ENCODE data around the gene SH3TC2. TPM values are rescaled to one million over a fixed set of nuclear protein-coding genes. Genes with fewer than 3 reads are reported as not detected.

The SH3TC2 gene
- total RNA-seq, 1 donor from 2014 or later = 0.13 TPM

DNA sequence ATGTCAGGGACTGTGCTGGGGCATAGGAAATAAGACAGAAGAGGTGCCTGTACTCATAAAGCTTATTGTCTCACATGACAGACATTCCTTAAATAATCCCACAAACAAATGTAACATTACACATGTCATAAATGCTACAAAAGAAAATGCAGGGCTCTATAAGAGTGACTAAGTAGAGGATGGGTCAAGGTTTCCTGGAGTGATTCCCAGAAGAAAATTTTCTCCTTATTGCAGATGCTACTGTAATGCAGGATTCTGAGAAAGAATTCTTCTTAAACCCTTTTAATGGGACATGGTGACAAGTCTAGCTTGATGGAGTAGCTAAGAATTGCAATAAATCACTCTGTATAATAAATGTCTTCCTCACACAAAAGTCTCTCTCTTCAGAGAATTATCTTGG is 55.7 kb downstream of the SH3TC2 start:
- TF ChIP-seq, protein P1, sequence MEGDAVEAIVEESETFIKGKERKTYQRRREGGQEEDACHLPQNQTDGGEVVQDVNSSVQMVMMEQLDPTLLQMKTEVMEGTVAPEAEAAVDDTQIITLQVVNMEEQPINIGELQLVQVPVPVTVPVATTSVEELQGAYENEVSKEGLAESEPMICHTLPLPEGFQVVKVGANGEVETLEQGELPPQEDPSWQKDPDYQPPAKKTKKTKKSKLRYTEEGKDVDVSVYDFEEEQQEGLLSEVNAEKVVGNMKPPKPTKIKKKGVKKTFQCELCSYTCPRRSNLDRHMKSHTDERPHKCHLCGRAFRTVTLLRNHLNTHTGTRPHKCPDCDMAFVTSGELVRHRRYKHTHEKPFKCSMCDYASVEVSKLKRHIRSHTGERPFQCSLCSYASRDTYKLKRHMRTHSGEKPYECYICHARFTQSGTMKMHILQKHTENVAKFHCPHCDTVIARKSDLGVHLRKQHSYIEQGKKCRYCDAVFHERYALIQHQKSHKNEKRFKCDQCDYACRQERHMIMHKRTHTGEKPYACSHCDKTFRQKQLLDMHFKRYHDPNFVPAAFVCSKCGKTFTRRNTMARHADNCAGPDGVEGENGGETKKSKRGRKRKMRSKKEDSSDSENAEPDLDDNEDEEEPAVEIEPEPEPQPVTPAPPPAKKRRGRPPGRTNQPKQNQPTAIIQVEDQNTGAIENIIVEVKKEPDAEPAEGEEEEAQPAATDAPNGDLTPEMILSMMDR (IDR thresholded peaks at IDR 0.05; ENCODE audit: unreplicated experiment) = no peak
- Mint-ChIP-seq H3K27me3 (ENCODE audit: unreplicated experiment) (no peaks in the 10 kb centered on the region), H3K4me3 (ENCODE audit: unreplicated experiment) (no peak overlapping the region), H3K9me3 (ENCODE audit: unreplicated experiment) (no peaks in the 10 kb centered on the region), H3K4me1 (ENCODE audit: unreplicated experiment) (no peaks in the 10 kb centered on the region), H3K27ac (ENCODE audit: unreplicated experiment) (no peak overlapping the region), H3K36me3 (ENCODE audit: low read depth, unreplicated experiment) (no peaks in the 10 kb centered on the region)
- no peak for DNase-seq (ENCODE audit: low spot score)

DNA sequence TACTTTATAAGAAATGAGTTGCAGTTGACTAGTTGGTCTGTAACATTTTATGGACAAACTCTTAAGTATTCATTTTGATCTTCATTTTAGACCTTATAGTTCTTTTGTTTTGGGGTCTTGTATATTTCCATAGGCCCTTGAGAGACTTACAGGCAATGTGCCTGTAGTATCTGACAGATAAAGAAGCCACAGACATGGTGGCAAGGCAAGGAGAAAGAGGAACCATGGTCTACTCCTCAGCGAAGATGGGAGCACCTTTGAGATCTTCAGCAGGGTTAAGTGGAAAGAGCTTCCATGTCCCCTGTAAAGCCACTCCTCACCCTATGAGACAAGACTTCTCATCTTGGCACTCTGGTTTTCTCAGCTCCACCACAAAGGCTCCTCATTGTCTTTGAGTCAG is 56.4 kb downstream of the SH3TC2 start:
- no peak overlapping the region for H3K27ac Mint-ChIP-seq (ENCODE audit: unreplicated experiment)
- H3K36me3 Mint-ChIP-seq (ENCODE audit: low read depth, unreplicated experiment) = no peaks in the 10 kb centered on the region
- DNase-seq (ENCODE audit: low spot score) = no peak
- H3K4me1 Mint-ChIP-seq (ENCODE audit: unreplicated experiment) = no peaks in the 10 kb centered on the region
- H3K27me3 Mint-ChIP-seq (ENCODE audit: unreplicated experiment) = no peaks in the 10 kb centered on the region
- TF ChIP-seq, protein P1 (IDR thresholded peaks at IDR 0.05; ENCODE audit: unreplicated experiment) = no peak
- H3K4me3 Mint-ChIP-seq (ENCODE audit: unreplicated experiment) = no peak overlapping the region
- H3K9me3 Mint-ChIP-seq (ENCODE audit: unreplicated experiment) = no peaks in the 10 kb centered on the region

DNA sequence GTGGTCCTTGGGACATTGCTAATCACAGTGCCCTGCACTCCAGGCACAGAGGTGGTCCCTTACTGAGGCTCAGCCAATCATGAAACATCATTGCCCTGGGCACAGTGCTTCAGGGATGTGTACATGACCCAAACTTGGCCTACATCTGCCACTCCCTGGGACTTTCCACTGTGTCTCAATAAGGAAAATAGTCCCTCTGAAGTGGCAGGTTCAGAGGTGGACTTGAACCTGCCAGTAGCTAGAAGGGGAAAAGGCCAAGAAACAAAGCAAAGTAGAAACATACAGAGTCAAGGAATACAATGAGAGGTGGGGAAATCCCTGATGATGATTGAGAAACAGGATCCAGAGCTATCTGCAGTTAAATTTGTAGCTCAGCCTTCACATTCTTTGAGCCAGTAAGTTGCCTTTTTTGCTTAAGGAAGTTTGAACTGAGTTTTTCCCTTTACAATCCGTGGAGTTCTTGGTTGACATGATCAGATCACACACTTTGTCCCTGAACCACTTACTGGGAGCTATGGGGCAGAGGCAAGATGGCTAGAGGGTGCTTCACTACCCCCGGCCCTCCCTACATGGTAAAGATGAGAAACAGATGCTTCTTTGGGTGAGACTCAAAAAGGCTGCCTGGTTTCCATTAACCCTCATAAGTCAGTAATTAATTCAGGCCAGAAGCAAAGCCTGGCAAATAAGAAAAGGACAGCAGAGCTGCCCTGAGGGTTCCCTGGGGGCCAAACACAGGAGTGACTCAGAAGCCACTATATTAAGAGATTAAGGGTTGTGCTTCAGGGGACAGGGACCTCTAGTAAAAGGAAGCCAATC is 57.6 kb downstream of the SH3TC2 start:
- no peaks in the 10 kb centered on the region for H3K9me3 Mint-ChIP-seq (ENCODE audit: unreplicated experiment)
- no peaks in the 10 kb centered on the region for H3K27me3 Mint-ChIP-seq (ENCODE audit: unreplicated experiment)
- H3K36me3 Mint-ChIP-seq (ENCODE audit: low read depth, unreplicated experiment) = no peaks in the 10 kb centered on the region
- no peak for DNase-seq (ENCODE audit: low spot score)
- H3K4me1 Mint-ChIP-seq (ENCODE audit: unreplicated experiment) = no peaks in the 10 kb centered on the region
- no peak overlapping the region for H3K4me3 Mint-ChIP-seq (ENCODE audit: unreplicated experiment)
- H3K27ac Mint-ChIP-seq (ENCODE audit: unreplicated experiment) = no peak overlapping the region
- TF ChIP-seq, protein P1 (IDR thresholded peaks at IDR 0.05; ENCODE audit: unreplicated experiment) = no peak

DNA sequence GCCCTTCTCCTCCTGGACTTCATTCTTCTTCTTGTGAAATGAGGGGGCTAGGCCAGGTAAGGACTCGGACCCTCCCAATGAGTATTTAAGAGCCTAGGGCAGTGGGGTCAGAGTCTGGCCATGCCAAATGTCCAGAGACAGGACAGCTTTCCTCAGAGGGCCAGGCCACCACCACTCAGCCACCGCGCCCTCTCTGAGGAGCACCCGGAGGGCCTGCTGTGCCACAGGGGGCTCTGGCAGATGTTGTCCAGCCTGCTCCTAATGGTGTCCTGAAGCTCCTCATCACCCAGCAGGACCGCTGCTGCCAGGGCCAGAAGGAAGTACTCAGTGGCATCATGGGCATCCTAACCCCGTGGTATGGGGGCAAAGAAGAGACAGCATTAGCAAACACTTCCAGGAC is 58.3 kb downstream of the SH3TC2 start:
- H3K27ac Mint-ChIP-seq (ENCODE audit: unreplicated experiment) = no peak overlapping the region
- peaks cover 2% of the 10 kb centered on the region for H3K27me3 Mint-ChIP-seq (ENCODE audit: unreplicated experiment)
- TF ChIP-seq, protein P1 (IDR thresholded peaks at IDR 0.05; ENCODE audit: unreplicated experiment) = no peak
- H3K36me3 Mint-ChIP-seq (ENCODE audit: low read depth, unreplicated experiment) = no peaks in the 10 kb centered on the region
- no peak for DNase-seq (ENCODE audit: low spot score)
- H3K4me1 Mint-ChIP-seq (ENCODE audit: unreplicated experiment) = no peaks in the 10 kb centered on the region
- no peak overlapping the region for H3K4me3 Mint-ChIP-seq (ENCODE audit: unreplicated experiment)
- H3K9me3 Mint-ChIP-seq (ENCODE audit: unreplicated experiment) = no peaks in the 10 kb centered on the region
